Stimulated activated CD8-positive, alpha-beta memory T cell treated with anti-CD3 and anti-CD28 coated beads, Interleukin-2, amount 100 ng/mL, for 1 hour (primary cell): ENCODE measurements around the gene PPP2R3B.

Experiments used
- DNase-seq, 2 donors: peaks; one replicate each; pipeline ENCODE4 v3.0.0-alpha.2; 2020; ENCODE audit warnings: low read depth in 2 of 2

PPP2R3B gene

DNA sequence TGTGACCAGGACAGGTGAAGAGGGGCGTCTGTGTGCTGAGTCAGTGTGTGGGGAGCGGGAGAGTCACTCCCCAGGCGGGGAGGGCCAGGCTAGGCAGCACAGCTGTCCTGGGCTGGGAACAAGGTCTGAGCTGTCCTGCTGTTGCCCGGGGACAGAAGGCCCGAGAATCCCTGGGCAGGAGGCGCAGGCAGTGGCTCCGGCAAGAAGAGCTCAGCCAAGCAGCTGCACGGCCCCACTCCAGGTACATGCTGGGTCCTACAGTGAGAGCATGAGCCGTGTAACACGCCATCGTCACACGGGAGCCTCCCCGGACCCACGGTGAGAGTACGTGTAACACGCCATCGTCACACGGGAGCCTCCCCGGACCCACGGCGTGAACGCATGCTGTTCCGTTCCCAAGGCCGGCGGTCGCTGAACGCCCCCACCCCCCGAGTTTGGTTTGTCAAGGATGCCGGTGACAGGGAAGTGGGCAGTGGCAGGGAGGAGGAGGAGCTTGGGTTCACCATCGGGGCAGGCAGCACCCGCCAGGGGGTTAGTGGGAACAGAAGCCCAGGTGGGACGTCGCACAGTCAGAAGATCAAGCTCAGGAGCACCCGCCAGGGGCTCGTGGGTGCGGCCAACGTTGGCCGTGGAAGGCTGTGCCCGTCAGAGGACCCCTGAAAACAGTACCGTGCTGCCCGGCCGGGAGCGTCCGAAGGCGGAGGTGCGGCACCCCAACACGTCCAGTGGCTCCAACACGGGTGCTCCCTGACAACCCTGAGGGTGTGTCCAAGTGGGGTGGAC, 15.6 kb downstream of the PPP2R3B start:
- no peak for DNase-seq

DNA sequence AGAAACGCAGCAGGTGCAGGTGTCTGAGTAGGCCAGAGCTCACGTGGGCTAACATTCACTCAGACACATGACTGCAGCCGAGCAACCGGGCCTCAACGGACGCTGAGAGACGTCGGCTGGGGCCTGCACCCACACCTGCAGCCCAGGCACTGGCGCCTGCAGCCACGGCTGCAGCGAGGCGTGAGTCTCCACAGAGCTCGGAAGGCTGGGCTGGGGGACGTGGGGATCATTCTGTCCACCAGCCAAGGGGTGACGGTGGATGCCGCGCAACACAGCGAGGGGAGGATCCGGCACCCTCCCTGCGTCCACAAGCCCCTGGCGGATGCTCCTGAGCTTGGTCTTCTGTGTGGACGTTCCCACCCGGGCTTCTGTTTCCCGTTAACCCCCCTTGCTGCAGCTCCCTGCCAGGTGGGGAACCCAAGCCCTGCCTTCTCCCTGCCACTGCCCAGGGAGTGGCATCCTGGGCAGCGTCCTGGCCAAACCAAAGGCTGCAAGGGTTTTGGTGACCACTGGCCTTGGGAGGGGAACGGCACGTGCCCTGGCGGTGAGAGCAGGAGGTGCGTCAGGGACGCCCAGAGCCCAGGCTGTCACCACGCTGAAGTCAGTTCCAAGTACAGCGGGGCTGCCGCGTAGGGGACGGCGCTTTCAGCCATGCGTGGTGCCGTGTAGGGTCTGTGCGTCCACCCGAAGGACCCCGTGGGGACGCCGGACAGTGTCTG, 16.3 kb downstream of the PPP2R3B start:
- DNase-seq, result no peak

DNA sequence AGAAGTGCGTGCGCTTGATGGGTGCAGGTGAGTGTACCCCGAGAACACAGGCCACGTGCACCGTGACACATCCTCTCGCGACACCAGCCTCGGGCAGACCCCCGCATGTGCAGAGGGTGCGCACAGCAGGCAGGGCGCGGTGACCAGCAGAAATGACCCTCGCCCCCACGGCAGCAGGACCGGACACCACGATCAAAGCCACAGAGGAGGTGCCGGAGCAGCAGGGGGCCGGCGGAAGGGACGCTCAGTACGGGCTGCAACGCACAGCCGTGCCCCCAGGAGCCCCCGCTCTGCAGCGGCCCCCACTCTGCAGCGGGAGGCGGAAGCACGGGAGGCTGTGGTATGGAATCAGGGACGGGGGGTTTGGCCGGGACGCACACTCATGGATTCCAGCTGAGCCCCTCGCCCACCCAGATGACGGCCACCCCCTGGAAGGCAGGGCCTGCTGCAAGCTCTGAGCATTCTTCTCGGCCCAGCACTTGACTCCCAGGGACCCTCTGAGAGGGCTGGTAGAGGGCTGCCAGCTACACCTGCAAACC, 17.1 kb downstream of the PPP2R3B start:
- no peak for DNase-seq

DNA sequence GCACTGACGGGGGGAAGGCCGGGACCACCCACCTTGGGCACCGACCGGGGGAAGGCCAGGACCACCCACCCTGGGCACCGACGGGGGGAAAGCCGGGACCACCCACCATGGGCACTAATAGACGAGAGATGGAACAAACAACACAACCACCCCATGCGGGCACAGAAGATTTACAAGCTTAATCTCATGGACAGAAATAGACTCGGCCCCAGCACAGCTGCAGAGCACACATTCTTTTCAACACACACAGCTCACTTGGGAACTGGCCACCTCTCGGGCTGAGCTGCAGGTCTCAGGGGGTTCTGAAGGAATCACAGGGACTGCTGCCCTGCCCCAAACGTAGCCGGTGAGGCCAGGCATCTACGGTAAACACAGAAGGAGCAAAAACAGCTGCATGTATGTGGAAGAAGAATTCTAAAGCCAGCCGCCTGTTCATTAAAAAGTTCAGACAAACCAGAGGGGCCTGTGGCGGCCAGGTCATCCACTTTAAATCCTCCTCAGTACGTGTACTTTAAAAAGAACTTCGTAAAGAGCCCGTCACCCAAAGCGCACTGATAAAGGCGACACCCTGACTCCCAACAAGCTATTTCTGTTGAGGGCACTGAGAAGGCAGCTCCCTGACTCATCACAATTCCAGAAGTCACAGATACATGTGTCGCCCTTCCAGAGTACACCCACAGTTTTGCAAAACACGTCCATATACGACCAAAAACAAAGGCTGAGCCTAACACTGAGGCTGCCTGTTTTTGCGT, 17.7 kb downstream of the PPP2R3B start:
- no peak for DNase-seq

DNA sequence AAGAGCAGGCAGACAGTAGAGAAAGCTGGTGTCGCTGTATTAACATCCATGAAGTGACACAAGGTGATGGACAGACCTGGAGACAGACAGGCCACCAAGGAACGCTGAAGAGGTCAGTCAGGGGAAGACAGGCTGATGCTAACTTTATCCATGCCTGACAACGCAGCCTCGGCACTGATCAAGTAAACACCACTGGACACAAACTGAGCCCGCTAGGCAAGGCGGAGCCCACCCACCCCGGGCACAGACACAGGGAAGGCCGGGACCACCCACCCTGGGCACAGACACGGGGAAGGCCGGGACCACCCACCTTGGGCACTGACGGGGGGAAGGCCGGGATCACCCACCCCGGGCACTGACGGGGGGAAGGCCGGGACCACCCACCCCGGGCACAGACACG, 18.8 kb downstream of the PPP2R3B start:
- DNase-seq, result no peak

DNA sequence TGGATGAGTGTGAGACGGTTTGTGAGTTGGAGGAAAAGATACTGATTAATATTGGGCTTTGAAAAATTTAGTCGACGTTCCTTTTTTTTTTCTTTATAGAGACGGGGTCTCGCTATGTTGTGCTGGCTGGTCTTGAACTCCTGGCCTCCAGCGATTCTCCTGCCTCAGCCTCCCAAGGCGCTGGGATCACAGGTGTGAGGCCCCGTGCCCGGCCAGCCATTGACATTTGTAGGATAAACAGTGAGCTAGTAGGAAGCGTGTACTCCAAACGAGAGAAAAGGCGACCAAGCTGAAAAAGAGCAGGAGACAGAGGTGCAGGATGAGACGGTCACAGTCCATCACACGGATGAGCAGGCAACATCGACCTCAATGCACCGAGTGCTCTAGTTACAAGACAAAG, 19.4 kb downstream of the PPP2R3B start:
- DNase-seq, result no peak

DNA sequence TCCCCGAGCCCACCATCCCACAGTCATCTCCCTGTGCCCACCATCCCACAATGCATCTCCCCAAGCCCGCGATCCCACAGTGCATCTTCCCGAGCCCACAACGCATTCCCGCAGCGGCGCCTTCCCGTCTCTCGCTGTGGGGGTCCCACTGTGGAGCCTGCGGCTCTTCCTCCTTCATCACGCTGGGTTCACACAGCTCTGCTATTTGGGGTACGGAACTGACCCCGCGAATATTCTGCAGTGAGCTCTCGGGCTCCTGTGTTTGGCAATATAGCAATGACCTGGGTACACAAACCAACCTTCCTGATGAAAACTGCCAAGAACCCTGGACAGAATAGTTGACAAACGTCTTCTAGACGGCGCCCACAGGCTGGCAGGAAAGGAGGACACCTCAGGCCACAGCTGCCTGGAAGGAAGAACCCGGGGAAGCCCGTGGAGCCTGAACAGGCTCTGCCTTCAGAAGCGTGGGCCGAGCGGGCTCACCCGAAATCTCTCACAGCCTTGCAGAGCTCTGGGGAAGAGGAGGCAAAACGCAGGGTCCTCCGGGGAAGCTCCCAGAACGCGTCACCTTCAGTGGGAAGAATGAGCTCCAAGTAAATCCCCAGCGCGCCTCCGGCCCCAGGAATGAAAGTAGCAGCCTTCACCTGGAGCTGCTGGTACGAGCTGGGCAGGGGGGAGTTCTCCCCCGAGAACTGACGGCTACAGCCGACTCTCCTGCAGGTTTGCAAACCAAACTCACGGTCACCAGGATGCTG, 22.9 kb downstream of the PPP2R3B start:
- DNase-seq, result no peak

DNA sequence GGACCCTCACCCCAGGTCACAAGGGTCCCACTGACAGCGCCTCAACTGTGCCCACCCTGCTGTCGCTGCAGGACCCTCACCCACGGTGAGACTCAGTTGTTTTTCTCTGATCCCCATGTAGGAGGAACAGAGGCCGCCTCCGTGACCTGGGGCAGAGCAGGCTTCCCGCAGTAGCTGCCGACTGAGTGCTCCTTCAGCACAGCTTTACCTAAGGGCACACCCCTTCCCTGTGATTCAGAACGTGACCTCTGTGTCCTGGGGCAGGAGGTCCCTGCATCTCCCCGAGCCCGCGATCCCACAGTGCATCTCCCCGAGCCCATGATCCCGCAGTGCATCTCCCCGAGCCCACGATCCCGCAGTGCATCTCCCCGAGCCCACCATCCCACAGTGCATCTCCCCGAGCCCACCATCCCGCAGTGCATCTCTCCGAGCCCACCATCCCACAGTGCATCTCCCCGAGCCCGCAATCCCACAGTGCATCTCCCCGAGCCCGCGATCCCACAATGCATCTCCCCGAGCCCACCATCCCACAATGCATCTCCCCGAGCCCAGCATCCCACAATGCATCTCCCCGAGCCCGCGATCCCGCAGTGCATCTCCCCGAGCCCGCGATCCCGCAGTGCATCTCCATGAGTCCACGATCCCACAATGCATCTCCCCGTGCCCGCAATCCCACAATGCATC, 23.6 kb downstream of the PPP2R3B start:
- DNase-seq, result no peak

DNA sequence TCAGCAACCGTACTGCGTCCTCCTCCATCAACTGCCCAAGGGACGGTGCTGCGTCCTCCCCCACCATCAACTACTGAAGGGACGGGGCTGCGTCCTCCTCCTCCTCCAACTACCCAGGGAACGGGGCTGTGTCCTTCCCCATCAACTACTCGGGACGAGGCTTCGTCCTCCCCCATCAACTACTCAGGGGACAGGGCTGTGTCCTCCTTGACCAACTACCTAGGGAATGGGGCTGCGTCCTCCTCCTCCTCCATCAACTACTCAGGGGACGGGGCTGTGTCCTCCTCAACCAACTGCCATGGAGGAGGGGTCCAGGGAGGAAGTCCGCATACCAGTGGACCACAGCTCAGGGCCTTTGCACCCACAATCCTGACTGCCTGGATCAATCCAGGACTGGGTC, 24.4 kb downstream of the PPP2R3B start:
- no peak for DNase-seq

DNA sequence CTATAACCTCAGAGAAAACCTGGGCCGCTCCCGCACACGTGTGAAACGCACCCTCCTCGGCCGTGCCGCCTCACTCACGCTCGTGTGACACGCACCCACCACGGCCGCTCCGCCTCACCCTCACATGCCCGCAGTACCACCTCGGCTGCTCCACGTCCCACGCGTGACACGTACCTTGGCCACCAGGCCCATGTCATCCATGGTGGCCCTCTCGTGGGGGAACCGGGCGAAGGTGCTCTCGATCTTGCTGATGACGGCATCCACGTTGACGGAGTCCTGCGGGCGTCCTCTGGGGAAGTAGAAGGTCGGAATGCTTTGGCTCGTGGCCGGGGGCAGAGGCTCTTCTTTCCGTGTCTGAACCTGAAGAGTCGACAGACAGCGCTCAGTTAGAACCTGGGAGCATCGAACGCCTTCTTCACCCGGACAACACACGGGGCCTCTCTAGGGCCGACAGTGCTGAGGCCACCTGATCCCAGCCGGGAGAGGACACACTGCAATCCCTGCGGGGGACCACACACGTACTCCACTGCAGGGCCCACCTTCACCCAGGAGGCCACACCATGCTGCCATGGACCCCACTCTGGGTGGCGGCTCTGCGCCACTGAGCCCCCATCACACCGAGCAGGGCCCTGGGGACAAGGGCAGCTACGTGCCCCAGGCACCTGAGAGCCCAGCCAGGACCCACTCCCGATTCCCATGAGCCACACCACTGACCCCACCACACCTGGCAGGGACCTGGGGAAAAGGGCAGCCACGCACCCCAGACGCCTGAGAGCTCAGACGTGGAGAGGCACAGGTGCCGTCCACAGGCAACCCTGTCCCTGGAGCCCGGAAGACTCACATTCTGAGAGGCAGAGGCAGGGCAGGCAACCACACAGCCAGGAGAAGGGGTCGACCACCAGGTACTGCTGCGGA, 25.2 kb downstream of the PPP2R3B start:
- DNase-seq, result no peak

DNA sequence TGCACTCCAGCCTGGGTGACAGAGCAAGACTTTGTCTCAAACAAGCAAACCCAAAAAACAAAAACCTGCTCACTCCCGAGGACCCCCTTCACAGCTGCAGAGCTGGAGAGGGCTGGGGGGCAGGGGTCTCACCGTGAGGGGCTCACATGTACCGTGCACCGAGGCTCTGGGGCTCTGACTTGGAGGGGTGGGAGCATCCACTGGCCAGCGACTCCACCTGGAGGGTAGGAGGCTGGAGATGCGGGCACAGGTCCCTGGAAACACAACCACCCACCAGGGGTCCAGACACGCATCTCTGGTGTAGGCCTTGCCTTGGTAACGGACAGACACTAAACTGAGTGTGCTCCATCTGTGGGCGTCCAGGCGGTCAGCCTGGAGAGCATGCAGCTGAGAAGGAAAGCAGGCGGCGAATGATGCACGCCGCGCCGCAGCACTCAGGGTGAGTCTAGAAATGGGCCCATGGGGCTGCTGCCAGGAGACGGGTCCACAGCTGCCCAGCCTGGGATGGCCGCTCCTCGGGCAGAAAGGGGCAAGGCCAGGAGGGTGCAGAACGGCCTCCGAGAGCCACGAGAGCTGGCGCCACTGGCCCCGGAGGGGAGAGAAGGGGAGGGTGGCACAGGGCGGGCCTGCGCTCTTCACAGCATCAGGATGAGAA, 26.1 kb downstream of the PPP2R3B start:
- DNase-seq, result no peak

DNA sequence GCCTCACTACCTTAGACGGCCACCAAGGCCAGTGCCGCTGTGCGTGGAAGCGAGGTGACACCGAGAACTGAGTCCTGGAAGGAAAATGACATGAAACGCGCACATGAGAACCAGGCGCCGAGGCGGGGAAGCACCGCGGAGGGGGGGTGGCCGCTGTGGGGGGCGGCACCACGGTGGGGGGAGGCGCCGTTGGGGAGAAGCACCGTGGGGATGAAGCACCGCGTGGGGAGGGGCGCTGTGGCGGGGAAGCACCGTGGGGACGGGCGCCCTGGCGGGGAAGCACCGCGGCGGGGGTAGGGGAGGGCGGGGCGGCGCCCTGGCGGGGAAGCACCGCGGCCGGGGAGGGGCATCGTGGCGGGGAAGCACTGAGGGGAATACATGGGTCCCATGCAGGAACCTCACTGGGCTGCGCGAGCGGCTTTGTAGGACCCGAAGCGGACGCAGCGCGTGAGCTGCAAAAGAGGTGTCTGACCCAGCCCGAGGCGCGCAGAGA, 28.0 kb downstream of the PPP2R3B start:
- no peak for DNase-seq

DNA sequence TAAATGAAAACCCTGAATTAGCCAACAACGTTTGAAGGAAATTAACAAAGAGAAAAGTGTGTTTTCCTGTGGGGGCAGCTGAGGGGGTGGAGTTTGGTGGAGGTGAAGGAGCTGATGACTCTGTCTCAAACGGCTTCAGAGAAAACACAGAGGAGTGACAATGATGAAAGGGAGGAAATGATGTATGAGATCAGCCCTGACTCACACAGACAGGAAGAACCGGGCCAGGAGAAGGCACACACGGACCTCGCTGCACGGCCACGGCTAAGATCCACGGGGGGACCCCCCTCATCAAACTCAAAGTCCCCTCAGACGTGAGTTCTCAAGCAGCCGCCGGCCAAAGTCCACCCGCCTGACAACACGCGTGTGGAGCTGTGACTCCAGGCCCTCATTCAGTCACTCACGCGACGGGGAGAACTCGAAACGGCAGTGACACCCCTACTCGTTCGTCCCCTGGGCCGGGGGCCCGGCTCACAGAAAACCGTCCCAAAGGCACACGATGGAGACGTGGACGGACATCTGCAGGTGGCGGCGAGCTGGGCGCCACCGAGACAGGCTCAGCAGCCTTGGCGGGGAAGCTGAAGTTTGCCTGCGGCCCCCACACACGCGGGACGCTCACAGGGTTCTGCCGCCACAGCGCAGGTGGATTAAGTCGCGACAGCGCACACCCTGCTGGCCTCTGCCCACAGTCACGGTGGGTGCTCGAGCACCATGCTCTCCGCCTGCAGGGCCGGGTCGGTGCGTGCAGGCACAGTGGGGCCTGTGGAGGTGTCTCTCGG, 28.8 kb downstream of the PPP2R3B start:
- peak in 1 of 2 donors; percentile 14 for DNase-seq

DNA sequence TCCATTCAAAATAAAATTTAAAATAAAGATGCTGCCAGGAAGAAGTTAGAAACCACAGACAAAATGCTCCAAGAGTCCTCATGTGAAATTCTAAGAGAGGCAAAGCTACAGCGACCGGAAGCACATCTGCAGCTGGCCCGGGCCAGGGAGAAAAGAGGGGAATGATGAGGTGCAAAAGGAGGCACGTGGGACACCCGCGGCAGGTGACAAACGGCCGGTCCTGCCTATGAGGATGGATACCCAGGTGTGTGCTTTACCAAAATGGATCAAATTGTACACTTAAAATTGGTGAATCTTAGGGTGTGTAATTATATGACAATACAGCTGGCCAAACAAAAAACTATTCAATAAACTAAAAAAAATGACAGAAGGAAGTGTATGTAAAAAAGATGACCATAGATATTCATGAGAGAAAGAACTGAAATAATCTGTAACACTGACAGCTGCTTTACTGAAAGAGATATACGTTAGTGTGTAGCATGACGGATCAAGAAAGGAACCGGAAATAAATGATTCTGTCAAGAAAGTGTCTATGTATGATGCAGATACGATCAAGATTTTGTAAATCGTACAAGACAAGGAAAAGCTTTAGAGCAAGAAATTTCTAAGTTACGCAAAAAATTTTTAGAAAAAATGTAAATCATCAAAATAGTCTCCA, 29.5 kb downstream of the PPP2R3B start:
- no peak for DNase-seq

DNA sequence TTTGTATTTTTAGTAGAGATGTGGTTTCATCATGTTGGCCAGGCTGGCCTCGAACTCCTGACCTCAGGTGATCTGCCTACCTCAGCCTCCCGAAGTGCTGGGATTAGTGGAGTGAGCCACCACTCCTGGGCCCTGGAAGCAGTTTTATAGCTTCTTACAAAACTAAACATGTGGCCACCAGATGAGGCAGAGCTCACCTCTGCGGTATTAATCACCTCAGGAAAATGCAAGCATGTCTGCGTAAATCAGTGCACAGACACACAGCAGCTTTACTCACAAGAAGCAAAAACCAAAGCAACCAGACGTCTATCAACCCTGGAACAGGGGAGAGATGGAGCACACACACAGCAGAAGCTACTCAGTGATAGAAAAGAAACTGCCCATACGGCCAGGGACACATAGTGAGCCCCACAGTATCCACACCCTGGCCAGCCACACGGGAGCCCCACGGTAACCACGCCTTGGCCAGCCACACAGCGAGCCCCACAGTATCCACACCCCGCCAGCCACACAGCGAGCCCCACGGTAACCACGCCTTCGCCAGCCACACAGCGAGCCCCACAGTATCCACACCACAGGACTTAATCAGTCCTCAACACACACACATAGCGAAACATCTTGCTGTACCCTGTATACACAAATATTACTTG, 30.2 kb downstream of the PPP2R3B start:
- no peak for DNase-seq

DNA sequence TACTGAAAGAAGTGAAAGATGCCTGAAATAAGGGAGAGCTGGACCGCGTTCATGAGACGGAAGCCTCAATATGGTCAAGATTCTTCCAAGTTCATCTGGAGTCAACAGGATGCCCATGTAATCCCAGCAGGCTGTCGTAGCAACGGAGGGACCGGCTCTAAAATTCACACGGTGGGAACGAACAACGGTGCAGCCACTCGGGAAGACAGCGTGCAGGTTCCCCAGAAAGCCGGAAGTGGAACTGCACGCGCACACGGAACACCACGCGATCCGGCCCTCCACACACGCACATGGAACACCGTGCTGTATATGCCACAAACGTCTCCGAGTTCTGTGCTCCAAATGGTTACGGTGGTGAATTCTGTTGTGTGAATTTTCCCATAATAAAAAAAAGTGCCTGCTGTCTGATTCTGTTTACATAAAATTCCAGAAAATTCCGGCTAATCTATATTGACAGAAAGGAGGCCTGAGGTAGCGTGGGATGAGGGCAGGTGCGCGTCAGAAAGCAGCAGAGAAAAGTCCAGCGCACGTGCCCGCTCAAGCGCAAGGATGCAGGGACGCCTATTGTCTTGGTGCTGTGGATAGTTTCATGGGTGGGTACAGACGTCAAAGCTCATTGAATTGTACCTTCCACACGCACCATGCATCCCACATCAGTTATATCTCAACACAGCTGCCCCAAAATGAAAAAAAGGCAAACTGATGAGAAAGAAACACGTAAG, 31.2 kb downstream of the PPP2R3B start:
- no peak for DNase-seq
